Astrocyte (in vitro differentiated cells and primary cell): ENCODE results near the gene FHIT. TPM values are rescaled to one million over a fixed set of nuclear protein-coding genes. Genes with fewer than 3 reads are reported as not detected.
A peak's percentile ranks its signal among the peaks of the same experiment; 100 is the strongest.

Experiments
- DNase-seq: peaks from one replicate; pipeline ENCODE4 v3.0.0-alpha.2; 2010; ENCODE audit warnings: low read depth
- FAIRE-seq: peaks from 2 replicates; lab custom pipeline; 2011; peaks lifted over from hg19 to GRCh38; lab: Jason Lieb, UNC
- H2AFZ ChIP-seq: 2 replicates; pipeline ENCODE4 v1.6.0; 2012; ENCODE audit warnings: low read depth, low read length, inconsistent platforms
- H3K27ac ChIP-seq: 2 replicates; pipeline ENCODE4 v1.5.1; 2011; ENCODE audit warnings: low read depth, low read length, inconsistent platforms
- H3K27me3 ChIP-seq: 2 replicates; pipeline ENCODE4 v1.6.0; 2011; ENCODE audit warnings: low read length, inconsistent platforms; ENCODE audit not compliant: insufficient read depth
- H3K36me3 ChIP-seq: 2 replicates; pipeline ENCODE4 v1.5.1; 2011; ENCODE audit warnings: low read length, inconsistent platforms; ENCODE audit not compliant: insufficient read depth
- H3K4me1 ChIP-seq: 2 replicates; pipeline ENCODE4 v1.5.1; 2011; ENCODE audit warnings: low read length, inconsistent platforms; ENCODE audit not compliant: insufficient read depth
- H3K4me2 ChIP-seq: 2 replicates; pipeline ENCODE4 v1.6.0; 2012; ENCODE audit warnings: low read length, inconsistent platforms
- H3K4me3 ChIP-seq: 2 replicates; pipeline ENCODE4 v1.5.1; 2011; ENCODE audit warnings: low read depth, mild to moderate bottlenecking, low read length, inconsistent platforms; ENCODE audit not compliant: insufficient read depth
- H3K79me2 ChIP-seq: 2 replicates; pipeline ENCODE4 v1.6.0; 2012; ENCODE audit warnings: mild to moderate bottlenecking, low read length, inconsistent platforms; ENCODE audit not compliant: insufficient read depth
- H3K9ac ChIP-seq: 2 replicates; pipeline ENCODE4 v1.6.0; 2012; ENCODE audit warnings: mild to moderate bottlenecking, low read length, inconsistent platforms
- H3K9me3 ChIP-seq: 2 replicates; pipeline ENCODE4 v1.5.1; 2012; ENCODE audit warnings: low read depth, mild to moderate bottlenecking, low read length, inconsistent platforms; ENCODE audit not compliant: insufficient read depth
- H4K20me1 ChIP-seq: 2 replicates; pipeline ENCODE4 v1.6.0; 2012; ENCODE audit warnings: low read length, inconsistent platforms; ENCODE audit not compliant: insufficient read depth
- H3K27ac Mint-ChIP-seq: one replicate; pipeline ENCODE4 v1.8.0; 2021; ENCODE audit warnings: mild to moderate bottlenecking, mixed read lengths; ENCODE audit not compliant: unreplicated experiment
- H3K27me3 Mint-ChIP-seq: one replicate; pipeline ENCODE4 v1.8.0; 2021; ENCODE audit warnings: low read depth, mixed read lengths; ENCODE audit not compliant: unreplicated experiment
- H3K36me3 Mint-ChIP-seq: one replicate; pipeline ENCODE4 v1.8.0; 2021; ENCODE audit warnings: low read depth, mixed read lengths; ENCODE audit not compliant: unreplicated experiment
- H3K4me1 Mint-ChIP-seq: one replicate; pipeline ENCODE4 v1.8.0; 2021; ENCODE audit warnings: low read depth, mixed read lengths; ENCODE audit not compliant: unreplicated experiment
- H3K4me3 Mint-ChIP-seq: one replicate; pipeline ENCODE4 v1.8.0; 2021; ENCODE audit warnings: mild to moderate bottlenecking, moderate library complexity, mixed read lengths; ENCODE audit not compliant: unreplicated experiment
- H3K9me3 Mint-ChIP-seq: one replicate; pipeline ENCODE4 v1.8.0; 2021; ENCODE audit warnings: mild to moderate bottlenecking, mixed read lengths; ENCODE audit not compliant: unreplicated experiment
- EZH2 ChIP-seq: IDR thresholded peaks from 2 replicates; pipeline ENCODE4 v1.6.1; 2012; ENCODE audit warnings: mild to moderate bottlenecking, low read length, inconsistent platforms; ENCODE audit not compliant: insufficient read depth
- total RNA-seq: library from RNA; stranded (reverse); gene quantifications from 2 replicates; pipeline ENCODE4 v1.2.1, GENCODE V29; 2021
- TF ChIP-seq, protein P1 (sequence below): IDR thresholded peaks from 2 replicates; pipeline ENCODE4 v1.5.1; 2011; ENCODE audit warnings: low read depth, mild to moderate bottlenecking, inconsistent platforms, low read length, moderate library complexity; ENCODE audit not compliant: insufficient read depth

Gene FHIT
- total RNA-seq, 1 donor from 2014 or later = 6.7 TPM

DNA sequence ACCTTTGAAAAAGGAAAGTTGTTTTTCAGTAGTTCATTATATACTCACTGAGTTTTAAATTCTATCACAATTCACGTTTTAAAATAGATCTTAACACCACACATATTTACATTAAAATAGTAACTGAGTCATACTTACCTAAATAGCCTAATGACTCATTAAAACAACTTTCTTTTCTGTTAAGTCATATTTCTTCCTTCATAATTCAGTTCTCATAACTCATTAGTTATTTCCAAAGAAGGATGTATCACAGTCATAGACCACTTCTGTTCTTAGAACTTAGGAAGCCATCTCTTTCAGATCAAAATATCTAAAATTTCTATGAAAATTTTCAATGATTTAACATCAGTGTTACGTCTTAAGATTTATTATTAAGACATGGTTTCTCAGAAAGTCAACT is 885.9 kb downstream of the FHIT start:
- H2AFZ ChIP-seq = no peak overlapping the region
- H3K27me3 ChIP-seq = no peaks in the 10 kb centered on the region
- H4K20me1 ChIP-seq = no peaks in the 10 kb centered on the region
- H3K27ac Mint-ChIP-seq = no peak overlapping the region
- peaks cover 10% of the 10 kb centered on the region for H3K4me1 ChIP-seq
- no peak for TF ChIP-seq EZH2
- TF ChIP-seq, protein P1, sequence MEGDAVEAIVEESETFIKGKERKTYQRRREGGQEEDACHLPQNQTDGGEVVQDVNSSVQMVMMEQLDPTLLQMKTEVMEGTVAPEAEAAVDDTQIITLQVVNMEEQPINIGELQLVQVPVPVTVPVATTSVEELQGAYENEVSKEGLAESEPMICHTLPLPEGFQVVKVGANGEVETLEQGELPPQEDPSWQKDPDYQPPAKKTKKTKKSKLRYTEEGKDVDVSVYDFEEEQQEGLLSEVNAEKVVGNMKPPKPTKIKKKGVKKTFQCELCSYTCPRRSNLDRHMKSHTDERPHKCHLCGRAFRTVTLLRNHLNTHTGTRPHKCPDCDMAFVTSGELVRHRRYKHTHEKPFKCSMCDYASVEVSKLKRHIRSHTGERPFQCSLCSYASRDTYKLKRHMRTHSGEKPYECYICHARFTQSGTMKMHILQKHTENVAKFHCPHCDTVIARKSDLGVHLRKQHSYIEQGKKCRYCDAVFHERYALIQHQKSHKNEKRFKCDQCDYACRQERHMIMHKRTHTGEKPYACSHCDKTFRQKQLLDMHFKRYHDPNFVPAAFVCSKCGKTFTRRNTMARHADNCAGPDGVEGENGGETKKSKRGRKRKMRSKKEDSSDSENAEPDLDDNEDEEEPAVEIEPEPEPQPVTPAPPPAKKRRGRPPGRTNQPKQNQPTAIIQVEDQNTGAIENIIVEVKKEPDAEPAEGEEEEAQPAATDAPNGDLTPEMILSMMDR = no peak
- H3K9ac ChIP-seq = no peak overlapping the region
- no peaks in the 10 kb centered on the region for H3K9me3 Mint-ChIP-seq
- no peak for FAIRE-seq
- no peaks in the 10 kb centered on the region for H3K27me3 Mint-ChIP-seq
- peak overlapping the region; percentile 56 for H3K4me2 ChIP-seq
- H3K79me2 ChIP-seq = no peaks in the 10 kb centered on the region
- DNase-seq = peak; percentile 56
- no peaks in the 10 kb centered on the region for H3K36me3 ChIP-seq
- H3K4me1 Mint-ChIP-seq = peaks cover 12% of the 10 kb centered on the region
- no peaks in the 10 kb centered on the region for H3K9me3 ChIP-seq
- peak overlapping the region; percentile 40 for H3K27ac ChIP-seq
- H3K36me3 Mint-ChIP-seq = no peaks in the 10 kb centered on the region
- H3K4me3 Mint-ChIP-seq = no peak overlapping the region
- H3K4me3 ChIP-seq = no peak overlapping the region

DNA sequence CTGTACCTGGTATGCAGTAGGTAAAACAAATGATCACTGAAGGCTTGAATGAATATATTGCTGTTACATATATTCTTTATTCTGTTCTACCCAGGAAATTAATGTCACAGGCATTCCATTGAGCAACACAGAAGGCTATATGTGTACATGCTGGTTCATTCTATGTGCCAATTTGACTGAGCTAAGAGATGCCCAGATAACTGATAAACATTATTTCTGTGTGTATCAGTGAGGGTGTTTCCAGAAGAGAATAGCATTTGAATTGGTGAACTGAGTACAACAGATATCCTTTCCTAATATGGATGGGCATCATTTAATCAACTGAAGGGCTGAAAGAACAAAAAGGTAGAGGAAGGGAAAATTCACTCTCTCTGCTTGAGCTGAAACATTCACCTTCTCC is 886.8 kb downstream of the FHIT start:
- Histone ChIP-seq H4K20me1 (no peaks in the 10 kb centered on the region), H2AFZ (no peak overlapping the region), H3K27me3 (no peaks in the 10 kb centered on the region), H3K9me3 (no peaks in the 10 kb centered on the region), H3K9ac (no peak overlapping the region), H3K79me2 (no peaks in the 10 kb centered on the region), H3K4me3 (no peak overlapping the region), H3K27ac (no peak overlapping the region), H3K4me1 (peaks cover 10% of the 10 kb centered on the region), H3K36me3 (no peaks in the 10 kb centered on the region), H3K4me2 (no peak overlapping the region)
- H3K27me3 Mint-ChIP-seq = no peaks in the 10 kb centered on the region
- no peaks in the 10 kb centered on the region for H3K36me3 Mint-ChIP-seq
- no peak overlapping the region for H3K27ac Mint-ChIP-seq
- H3K9me3 Mint-ChIP-seq = no peaks in the 10 kb centered on the region
- no peak for DNase-seq
- no peak overlapping the region for H3K4me3 Mint-ChIP-seq
- no peak for FAIRE-seq
- TF ChIP-seq, protein P1 = no peak
- no peak for TF ChIP-seq EZH2
- H3K4me1 Mint-ChIP-seq = peaks cover 12% of the 10 kb centered on the region

- H3K9me3 ChIP-seq = no peaks in the 10 kb centered on the region
- H2AFZ ChIP-seq = no peak overlapping the region
- no peak overlapping the region for H3K9ac ChIP-seq
- no peaks in the 10 kb centered on the region for H3K36me3 Mint-ChIP-seq
- H3K27me3 Mint-ChIP-seq = no peaks in the 10 kb centered on the region
- H3K27ac Mint-ChIP-seq = peak overlapping the region; percentile 21
- no peak overlapping the region for H3K27ac ChIP-seq
- H3K4me3 Mint-ChIP-seq = no peak overlapping the region
- DNase-seq = peak; percentile 20
- no peaks in the 10 kb centered on the region for H3K9me3 Mint-ChIP-seq
- no peaks in the 10 kb centered on the region for H3K27me3 ChIP-seq
- no peaks in the 10 kb centered on the region for H4K20me1 ChIP-seq
- H3K4me1 ChIP-seq = peaks cover 10% of the 10 kb centered on the region
- H3K4me2 ChIP-seq = peak overlapping the region; percentile 12
- H3K4me1 Mint-ChIP-seq = peaks cover 12% of the 10 kb centered on the region
- FAIRE-seq = no peak
- H3K79me2 ChIP-seq = no peaks in the 10 kb centered on the region
- TF ChIP-seq, protein P1 = no peak
- no peak for TF ChIP-seq EZH2
- no peak overlapping the region for H3K4me3 ChIP-seq
- no peaks in the 10 kb centered on the region for H3K36me3 ChIP-seq
Observed at GRCh38 chr3:60363817-60364216, 887.4 kb downstream of the FHIT start.
